Measurements from ENCODE around the gene RAI1.

The RAI1 gene

DNA sequence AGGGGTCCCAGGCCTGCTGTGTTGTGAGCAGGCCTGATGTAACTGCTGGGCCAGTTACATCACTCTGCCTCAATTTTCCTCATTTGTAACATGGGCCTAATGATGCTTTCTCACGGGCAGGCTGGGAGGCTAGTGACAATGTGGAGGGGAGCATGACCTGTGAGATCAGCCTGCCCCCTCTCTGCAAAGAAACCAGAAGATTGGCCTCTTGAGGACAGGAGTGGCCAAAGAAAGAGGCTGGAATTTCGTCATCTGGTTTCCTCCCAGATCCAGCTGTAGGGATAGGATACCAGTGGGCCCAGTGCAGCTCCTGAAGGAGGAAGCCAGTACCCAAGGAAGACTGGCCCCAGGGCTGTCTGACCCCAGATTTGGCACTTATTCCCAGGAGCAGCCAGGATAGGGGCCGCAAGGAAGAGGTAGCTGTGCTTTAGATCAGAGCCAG lies 156.1 kb downstream of the RAI1 start:
- no peak for DNase-seq

DNA sequence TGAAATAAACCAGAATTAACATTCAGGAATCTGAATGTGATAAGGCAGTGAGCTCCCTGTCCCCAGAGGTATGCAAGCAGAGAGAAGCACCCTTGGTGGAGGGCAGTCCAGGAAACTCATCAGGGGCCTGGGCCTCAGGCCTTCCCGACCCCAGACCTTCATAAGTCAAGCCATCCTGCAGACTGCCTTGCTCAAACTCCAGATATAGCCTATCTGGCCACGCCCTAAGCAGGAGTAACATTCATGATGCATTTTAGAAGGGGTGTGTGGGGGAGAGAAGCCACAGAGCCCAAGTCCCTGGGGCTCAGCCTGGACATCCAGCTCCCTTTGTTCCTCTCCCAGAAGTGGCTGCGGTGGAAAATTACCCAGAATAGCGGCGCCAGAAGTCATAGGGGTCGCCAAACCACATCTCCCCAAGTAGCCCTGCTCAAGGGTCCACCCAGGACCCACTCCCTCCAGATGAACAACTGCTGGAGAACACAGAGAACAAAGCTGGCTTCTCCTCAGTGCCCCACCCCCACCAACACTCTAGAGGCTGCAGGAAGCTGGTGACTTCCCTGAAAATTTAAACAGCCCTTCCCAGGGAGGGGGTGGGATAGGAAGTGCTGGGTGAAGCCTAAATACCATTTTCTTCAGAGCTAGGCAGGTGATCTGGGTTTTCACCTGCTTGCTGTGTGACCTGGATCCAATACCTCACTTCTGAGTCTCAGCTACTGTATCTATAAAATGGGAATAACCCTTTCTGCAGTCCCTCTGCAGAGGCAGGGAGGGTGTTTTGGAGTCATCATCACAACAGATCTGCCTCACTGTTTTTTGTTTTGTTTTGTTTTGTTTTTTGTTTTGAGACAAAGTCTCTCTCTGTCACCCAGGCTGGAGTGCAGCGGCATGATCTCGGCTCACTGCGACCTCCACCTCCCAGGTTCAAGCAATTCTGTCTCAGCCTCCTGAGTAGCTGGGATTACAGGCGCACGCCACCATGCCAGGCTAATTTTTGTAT lies 157.0 kb downstream of the RAI1 start:
- DNase-seq: no peak

DNA sequence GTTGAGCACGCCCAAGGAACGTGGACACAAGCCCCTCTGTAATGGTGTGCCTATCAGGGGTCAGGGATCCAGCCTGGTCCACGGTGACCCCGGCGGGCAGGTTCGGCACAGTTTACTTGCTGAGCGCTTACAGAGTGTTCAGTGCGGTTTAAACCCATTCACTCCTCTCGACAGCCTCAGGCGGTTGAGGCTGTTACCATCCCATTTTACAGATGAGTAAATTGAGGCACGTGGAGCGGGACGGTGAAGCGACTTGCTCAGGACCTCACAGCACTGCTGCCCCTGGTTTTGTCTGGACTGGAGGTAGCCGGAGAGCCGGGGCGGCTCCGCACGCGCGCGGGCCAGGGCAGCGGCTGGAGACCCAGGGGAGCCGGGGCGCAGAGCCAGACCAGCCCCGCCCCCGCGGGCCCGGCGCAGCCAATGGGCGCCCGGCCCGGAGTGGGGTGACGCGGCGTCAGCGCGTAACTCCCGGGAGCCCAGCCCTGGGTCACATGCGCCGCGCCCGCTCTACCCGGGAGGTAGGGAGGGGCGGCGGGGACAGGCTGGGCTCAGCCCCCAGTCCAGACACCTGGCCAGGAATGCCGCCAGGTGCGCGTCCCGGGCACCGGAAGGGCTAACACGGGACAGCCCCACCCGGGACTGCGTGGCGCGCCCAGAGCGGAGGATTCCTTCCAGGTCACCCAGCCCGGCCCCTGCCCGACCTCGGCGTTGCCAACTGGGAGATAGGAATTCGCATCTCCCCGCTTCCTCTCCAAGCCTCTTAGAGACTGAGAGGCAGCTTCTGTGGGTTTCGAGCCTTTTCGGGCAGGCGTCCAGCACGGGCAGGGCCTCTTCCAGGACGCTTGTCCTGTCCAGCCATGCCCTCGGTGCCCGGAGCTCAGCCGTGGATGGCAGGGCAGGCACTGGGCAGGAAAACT lies 158.8 kb downstream of the RAI1 start:
- DNase-seq: peak; percentile 79

DNA sequence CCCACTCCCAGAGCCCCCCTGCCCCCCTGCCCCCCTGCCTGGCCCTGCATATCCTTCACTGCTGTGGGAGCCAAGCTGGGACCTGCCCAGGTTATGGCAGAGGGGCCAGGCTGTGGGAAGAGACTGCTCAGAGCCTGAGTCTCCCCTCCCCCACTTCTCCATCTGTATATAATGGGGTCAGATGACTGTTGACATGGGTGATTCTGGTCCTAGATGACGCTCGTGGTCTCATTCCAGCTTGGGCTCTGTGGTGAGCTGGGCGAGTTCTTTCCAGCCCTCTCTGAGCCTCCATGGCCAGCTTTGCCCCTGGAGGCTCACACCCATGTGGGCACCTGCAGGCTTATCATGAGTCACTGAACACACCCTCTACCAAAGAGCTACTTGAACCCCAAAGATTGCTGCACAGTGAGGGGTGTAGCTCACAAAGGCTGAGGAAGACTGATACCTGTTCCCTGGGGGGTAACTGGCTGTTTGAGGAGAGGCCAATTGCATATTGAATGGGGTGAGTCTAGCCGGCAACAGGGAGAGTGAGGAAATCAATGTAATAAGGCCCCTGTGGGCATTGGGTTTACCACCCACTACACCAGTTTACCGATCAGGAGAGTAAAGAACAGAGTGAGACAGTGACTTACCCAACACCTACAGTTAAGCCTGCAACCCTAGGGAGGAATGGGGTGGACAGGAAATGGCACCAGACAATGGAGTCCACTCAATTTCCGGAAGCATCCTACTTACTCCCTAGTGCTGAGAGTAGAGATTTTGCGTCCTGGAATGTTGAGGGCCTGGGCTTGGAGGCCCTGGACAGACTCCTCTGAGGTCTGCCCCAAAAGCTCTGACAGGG lies 159.7 kb downstream of the RAI1 start:
- DNase-seq: no peak

DNA sequence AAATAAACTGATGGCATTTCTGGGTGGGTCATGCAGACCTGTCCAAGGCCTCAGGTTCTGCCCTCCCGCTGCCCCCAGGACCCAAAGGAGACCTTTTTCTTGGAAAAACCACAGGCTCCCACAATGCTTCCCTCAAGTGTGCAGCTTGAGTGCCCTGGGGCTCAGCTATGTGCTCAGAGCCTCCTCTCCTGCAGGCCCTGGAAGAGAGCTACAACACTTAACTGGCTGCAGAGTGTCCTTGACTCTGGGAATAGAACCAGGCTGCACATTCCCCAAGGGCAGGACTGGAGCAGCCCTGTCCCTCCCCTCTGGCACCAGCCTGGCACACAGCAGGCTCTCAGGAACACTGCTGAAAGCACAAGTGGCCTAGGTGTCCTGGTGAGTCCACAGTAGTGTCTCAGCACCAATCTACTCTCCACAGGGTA lies 160.4 kb downstream of the RAI1 start:
- no peak for DNase-seq

DNA sequence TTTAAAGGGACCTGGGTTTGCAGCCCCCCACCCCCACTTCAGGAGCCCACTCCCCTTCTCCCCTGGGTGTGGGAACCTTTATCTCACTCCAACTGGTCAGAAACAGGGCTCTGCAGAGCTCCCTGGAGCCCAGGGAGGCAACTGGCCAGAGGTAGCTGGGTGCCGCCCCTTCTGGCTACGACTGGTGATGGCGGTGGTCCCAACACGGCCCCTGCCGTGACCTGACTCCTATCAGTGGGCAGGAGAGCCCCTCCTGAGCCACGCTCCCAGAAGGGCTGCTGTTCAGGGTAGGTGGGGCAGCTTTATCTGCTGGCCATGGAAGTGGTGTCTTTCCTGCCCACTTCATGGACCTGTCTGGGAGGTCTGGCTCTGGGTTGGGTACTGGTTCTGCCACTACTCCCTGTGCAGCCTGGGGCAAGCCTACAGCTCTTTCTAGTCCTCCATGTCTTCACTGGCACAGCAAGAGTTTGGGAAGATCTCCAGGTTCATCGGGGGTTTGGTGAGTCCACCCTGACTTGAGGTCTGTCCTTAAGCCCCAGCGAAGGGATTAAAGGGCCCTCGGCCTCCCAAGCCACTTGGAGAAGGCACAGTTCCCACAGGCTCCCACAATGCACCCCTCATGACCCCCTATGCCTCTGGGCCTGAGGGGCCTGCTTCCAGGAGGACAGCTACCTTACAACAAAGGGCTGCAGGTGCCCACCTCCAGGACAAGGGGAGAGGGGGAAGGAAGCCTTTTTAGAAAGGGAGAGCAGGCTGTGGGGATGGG lies 161.0 kb downstream of the RAI1 start:
- no peak for DNase-seq

GRCh38 chr17:17843096-17843495 lies 161.8 kb downstream of the RAI1 start:
- no peak for DNase-seq

DNA sequence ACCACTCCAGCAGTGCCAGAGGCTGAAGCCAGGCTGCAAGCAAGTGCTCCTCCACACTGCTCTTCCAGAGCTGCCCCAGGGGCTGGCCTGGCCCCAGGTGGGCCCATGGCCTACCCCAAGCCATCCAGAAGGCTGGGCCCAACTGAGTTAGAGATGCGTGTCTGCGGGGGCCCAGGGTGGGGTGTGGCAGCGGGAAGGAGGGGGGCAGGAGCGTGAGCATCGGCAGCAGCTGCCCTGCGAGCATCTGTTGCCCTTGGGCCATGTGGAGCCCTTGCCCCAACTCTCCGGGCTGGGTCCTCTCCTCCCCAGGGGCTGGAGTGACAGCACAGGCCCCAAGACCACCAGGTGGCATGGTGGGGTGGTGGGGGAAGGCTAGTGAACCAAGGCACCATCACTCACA lies 162.8 kb downstream of the RAI1 start:
- DNase-seq: no peak

GRCh38 chr17:17844500-17844899 lies 163.2 kb downstream of the RAI1 start:
- DNase-seq: no peak

- no peak for DNase-seq
These were observed 164.0 kb downstream of the RAI1 start for GRCh38 chr17:17845046-17845775.

DNA sequence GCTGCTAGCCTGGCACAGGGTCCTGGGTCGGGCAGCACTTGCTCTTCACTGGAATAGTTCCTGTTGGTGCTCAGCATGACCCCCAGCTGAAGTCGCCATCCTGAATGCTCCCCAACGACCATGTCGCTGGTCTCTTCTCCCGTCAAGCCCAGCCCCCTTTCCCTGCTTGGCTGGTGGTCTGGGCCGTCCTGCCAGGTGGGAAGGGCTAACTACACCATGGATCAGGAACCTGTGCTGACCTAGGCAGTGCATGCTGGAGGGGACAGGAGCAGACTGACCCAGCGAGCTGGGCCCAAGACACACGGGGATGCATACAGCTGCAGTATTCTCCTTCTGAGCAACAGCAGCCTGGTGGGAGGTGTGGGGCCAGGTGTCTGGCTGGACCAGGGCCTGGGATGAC lies 164.7 kb downstream of the RAI1 start:
- DNase-seq: no peak

DNA sequence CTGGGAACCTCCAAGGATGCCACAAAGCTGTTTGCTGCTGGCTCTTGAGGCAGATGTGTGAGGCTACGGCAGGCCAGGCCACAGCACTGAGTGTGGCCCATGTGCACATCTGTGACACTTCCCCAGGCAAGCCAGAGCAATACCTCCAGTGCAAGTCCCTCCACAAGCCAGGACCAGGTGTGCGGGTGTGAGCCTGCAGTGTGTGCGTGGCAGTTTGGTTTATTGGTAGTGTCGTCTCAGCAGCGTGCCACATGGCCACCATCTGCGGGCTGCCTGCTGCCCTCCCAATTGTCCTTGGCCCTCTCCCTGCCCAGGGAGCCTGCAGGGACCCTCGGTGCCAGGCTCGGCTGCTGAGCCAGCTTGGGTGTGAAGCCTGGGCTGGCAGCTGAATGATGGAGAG lies 165.4 kb downstream of the RAI1 start:
- no peak for DNase-seq

DNA sequence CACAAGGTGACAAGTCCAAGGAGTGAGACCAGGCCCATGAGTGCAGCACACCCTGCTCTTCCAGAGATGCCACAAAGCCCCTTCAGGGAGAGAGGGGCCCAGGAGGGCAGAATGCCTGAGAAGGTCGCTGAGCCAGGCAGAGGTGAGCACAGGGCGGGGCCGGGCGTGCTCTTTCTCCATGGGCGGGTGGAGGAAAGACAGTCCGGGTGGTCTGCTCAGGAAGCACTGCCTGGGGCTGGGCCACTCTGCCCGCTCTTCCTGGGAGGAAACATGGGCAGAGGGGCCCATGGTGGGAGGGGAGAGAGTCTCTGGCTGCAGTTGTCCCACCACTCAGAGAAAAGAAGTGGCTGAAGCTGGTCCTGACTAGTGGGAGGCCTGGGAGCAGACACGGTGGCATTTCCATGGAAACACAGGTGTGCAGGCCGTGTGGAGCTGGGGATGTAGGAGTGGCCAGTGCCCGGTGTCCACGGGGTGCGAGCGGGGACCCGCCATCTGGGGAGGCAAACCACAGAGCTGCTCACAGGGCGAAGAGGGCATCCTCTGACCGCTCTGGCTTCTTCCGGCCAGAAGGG lies 165.9 kb downstream of the RAI1 start:
- DNase-seq: no peak

DNA sequence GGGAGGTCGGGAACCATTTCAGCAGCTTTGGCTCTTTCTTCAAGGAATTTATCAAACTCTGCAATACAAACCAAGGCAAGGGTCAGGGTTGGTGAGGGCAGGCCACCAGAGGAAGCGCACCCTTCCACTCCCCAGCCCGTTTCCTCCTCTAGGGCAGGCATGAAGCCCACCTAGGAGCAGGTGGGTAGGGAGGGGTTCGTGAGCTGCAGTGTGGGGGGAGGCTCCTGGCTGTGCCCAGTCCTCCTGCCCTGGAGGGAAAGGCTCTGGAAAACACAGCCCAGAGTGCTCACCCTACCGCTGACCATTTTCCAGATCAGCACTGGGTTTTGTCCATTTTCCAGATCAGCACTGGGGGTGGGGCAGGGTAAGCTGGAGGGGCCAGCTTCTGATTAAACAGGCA lies 166.5 kb downstream of the RAI1 start:
- DNase-seq: no peak

GRCh38 chr17:17848311-17849082 lies 167.2 kb downstream of the RAI1 start:
- DNase-seq: no peak

DNA sequence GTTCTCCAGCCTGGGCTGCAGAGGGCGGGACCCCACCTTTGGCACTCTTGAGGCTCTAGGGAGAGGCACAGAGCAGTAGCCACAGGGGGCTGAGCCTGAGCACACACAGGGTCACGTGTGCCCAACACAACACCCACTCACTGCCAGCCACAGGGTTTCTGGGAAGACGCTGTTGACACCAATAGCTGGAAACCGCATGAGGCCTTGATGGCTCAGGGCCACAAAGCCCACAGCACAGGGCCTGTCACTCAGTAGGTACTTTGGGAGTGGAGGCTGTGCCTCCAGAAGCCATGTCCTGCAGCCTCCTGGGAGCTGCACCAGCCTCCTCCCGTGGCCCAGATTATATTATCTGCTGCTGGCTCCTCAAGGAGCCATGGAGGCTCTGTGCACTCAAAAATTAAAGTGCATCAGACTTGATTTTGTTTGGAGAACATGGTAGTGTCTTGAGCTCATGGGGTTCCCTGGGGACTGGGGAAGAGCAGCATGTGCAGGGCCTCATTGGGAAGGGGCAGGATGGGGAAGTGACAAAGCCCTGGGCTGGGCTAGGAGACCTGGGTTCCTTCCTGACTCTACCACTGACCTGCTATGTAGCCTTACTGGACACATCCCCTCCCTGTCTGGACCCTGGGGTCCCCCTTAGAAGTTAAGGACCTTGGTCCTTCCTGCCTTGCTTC lies 168.0 kb downstream of the RAI1 start:
- no peak for DNase-seq

DNA sequence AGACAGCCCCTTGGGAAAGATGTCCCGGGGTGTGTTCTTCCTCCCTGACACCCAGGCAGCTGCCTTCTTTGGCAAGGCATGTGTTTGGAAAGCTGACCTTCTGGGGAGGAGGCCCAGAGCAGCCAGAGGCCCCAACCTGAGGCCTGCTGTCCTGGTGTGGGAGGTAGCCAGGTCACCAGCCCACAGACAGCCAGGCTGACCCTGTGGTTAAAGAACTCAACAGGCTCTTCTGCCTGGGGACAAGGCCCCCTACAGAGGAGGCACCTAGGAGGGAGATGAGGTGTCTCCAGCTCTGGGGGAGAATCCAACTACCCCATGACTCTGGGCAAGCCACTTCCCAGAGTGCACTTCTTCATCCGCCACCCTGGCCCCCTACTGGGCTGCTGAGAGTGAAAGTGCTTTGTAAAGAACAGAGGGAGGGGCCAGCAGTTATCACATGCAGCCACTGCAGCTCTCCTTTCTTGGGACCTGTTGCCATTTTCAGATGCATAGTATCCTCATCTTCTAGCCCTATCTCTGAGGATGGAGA lies 168.7 kb downstream of the RAI1 start:
- no peak for DNase-seq

GRCh38 chr17:17851103-17852002 lies 170.1 kb downstream of the RAI1 start:
- no peak for DNase-seq
